ENCODE measurements around the gene FCER1G.

GRCh38 chr1:161225534-161226319 lies 10.6 kb downstream of the FCER1G start, which contains the start of gene TOMM40L:
- TF ChIP-seq RCOR1 (IDR thresholded peaks at IDR 0.05; ENCODE audit: insufficient replicate concordance, low read length) (no peak), CTCF (conservative IDR thresholded peaks at IDR 0.05; ENCODE audit: low read depth, low read length) (peak; percentile 70), CHD1 (IDR thresholded peaks at IDR 0.05; ENCODE audit: low read depth, low read length) (no peak), POLR2A (IDR thresholded peaks at IDR 0.05; ENCODE audit: low read depth, low read length) (no peak), BHLHE40 (IDR thresholded peaks at IDR 0.05; ENCODE audit: low read depth, low read length) (no peak), NFE2L2 (IDR thresholded peaks at IDR 0.05; ENCODE audit: low read depth, low read length) (no peak), RAD21 (IDR thresholded peaks at IDR 0.05; ENCODE audit: low read length) (peak; percentile 63), USF2 (IDR thresholded peaks at IDR 0.05; ENCODE audit: low read depth, low read length) (no peak), RFX5 (IDR thresholded peaks at IDR 0.05; ENCODE audit: low read depth, low read length) (no peak), ELK1 (IDR thresholded peaks at IDR 0.05; ENCODE audit: borderline replicate concordance, low read depth, low read length) (no peak)

Measured in IMR-90 (cell line).